ENCODE results near the gene TMEM30B. TPM values are rescaled to one million over a fixed set of nuclear protein-coding genes. Genes with fewer than 3 reads are reported as not detected.

Gene TMEM30B
- polyA plus RNA-seq, 1 of the 3 experiments (the other 2 are of a cell fraction): 0.15 TPM

- peak overlapping the region; percentile 22; the same call in 1 of the 2 replicates for H3K9ac ChIP-seq
- no peak overlapping the region for H3K4me2 ChIP-seq
- H3K4me3 ChIP-seq (ENCODE audit: low read depth in 2 of 2, low read length in 1 of 2): no peak overlapping the region
- TF ChIP-seq SMC3 (IDR thresholded peaks at IDR 0.05; ENCODE audit: low read depth, low read length) (no peak), FOXM1 (IDR thresholded peaks at IDR 0.05; ENCODE audit: low read depth) (peak; percentile 37; the same call in 1 of the 2 replicates), JUND (IDR thresholded peaks at IDR 0.05) (peak; percentile 67), FOSL2 (IDR thresholded peaks at IDR 0.05; ENCODE audit: borderline replicate concordance, low read depth) (peak; percentile 49), TEAD4 (IDR thresholded peaks at IDR 0.05; ENCODE audit: borderline replicate concordance, insufficient read depth) (peak; percentile 63; the same call in 1 of the 2 replicates), RAD21 (IDR thresholded peaks at IDR 0.05; ENCODE audit: low read length) (no peak), EP300 (IDR thresholded peaks at IDR 0.05; ENCODE audit: borderline replicate concordance in 1 of 2, low read depth in 1 of 2, low read length in 1 of 2) (peak in 1 of 2 experiments; percentile 88; a peak in 2 of 4 replicates), SIN3A (IDR thresholded peaks at IDR 0.05; ENCODE audit: borderline replicate concordance, low read depth, low read length) (no peak), RXRA (IDR thresholded peaks at IDR 0.05; ENCODE audit: borderline replicate concordance, low read depth) (no peak; the same call in 1 of the 2 replicates), GATA2 (CRISPR knock-in tag; IDR thresholded peaks at IDR 0.05) (no peak), TCF12 (IDR thresholded peaks at IDR 0.05) (peak; percentile 67), ELF1 (IDR thresholded peaks at IDR 0.05) (no peak), CHD2 (IDR thresholded peaks at IDR 0.05; ENCODE audit: low read length, partially characterized antibody) (no peak), NFIC (IDR thresholded peaks at IDR 0.05; ENCODE audit: borderline replicate concordance) (peak; percentile 85), GABPA (IDR thresholded peaks at IDR 0.05; ENCODE audit: low read depth) (no peak)
- TF ChIP-seq, protein P1, sequence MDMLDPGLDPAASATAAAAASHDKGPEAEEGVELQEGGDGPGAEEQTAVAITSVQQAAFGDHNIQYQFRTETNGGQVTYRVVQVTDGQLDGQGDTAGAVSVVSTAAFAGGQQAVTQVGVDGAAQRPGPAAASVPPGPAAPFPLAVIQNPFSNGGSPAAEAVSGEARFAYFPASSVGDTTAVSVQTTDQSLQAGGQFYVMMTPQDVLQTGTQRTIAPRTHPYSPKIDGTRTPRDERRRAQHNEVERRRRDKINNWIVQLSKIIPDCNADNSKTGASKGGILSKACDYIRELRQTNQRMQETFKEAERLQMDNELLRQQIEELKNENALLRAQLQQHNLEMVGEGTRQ (IDR thresholded peaks at IDR 0.05; ENCODE audit: borderline replicate concordance, low read depth, low read length): no peak
- TF ChIP-seq, protein P2, sequence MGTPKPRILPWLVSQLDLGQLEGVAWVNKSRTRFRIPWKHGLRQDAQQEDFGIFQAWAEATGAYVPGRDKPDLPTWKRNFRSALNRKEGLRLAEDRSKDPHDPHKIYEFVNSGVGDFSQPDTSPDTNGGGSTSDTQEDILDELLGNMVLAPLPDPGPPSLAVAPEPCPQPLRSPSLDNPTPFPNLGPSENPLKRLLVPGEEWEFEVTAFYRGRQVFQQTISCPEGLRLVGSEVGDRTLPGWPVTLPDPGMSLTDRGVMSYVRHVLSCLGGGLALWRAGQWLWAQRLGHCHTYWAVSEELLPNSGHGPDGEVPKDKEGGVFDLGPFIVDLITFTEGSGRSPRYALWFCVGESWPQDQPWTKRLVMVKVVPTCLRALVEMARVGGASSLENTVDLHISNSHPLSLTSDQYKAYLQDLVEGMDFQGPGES (IDR thresholded peaks at IDR 0.05; ENCODE audit: low read depth, low read length): no peak
- TF ChIP-seq, protein P3, sequence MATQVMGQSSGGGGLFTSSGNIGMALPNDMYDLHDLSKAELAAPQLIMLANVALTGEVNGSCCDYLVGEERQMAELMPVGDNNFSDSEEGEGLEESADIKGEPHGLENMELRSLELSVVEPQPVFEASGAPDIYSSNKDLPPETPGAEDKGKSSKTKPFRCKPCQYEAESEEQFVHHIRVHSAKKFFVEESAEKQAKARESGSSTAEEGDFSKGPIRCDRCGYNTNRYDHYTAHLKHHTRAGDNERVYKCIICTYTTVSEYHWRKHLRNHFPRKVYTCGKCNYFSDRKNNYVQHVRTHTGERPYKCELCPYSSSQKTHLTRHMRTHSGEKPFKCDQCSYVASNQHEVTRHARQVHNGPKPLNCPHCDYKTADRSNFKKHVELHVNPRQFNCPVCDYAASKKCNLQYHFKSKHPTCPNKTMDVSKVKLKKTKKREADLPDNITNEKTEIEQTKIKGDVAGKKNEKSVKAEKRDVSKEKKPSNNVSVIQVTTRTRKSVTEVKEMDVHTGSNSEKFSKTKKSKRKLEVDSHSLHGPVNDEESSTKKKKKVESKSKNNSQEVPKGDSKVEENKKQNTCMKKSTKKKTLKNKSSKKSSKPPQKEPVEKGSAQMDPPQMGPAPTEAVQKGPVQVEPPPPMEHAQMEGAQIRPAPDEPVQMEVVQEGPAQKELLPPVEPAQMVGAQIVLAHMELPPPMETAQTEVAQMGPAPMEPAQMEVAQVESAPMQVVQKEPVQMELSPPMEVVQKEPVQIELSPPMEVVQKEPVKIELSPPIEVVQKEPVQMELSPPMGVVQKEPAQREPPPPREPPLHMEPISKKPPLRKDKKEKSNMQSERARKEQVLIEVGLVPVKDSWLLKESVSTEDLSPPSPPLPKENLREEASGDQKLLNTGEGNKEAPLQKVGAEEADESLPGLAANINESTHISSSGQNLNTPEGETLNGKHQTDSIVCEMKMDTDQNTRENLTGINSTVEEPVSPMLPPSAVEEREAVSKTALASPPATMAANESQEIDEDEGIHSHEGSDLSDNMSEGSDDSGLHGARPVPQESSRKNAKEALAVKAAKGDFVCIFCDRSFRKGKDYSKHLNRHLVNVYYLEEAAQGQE (IDR thresholded peaks at IDR 0.05; ENCODE audit: low read depth, low read length): no peak
- TF ChIP-seq, protein P4, sequence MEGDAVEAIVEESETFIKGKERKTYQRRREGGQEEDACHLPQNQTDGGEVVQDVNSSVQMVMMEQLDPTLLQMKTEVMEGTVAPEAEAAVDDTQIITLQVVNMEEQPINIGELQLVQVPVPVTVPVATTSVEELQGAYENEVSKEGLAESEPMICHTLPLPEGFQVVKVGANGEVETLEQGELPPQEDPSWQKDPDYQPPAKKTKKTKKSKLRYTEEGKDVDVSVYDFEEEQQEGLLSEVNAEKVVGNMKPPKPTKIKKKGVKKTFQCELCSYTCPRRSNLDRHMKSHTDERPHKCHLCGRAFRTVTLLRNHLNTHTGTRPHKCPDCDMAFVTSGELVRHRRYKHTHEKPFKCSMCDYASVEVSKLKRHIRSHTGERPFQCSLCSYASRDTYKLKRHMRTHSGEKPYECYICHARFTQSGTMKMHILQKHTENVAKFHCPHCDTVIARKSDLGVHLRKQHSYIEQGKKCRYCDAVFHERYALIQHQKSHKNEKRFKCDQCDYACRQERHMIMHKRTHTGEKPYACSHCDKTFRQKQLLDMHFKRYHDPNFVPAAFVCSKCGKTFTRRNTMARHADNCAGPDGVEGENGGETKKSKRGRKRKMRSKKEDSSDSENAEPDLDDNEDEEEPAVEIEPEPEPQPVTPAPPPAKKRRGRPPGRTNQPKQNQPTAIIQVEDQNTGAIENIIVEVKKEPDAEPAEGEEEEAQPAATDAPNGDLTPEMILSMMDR (IDR thresholded peaks at IDR 0.05): no peak
- TF ChIP-seq, protein P5, sequence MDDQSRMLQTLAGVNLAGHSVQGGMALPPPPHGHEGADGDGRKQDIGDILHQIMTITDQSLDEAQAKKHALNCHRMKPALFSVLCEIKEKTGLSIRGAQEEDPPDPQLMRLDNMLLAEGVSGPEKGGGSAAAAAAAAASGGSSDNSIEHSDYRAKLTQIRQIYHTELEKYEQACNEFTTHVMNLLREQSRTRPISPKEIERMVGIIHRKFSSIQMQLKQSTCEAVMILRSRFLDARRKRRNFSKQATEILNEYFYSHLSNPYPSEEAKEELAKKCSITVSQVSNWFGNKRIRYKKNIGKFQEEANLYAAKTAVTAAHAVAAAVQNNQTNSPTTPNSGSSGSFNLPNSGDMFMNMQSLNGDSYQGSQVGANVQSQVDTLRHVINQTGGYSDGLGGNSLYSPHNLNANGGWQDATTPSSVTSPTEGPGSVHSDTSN (IDR thresholded peaks at IDR 0.05): peak; percentile 86
- no peaks in the 10 kb centered on the region for H3K36me3 ChIP-seq (replicated peaks in 1 of 2; ENCODE audit: control insufficient read depth in 1 of 2, insufficient read depth in 2 of 2, low read length in 1 of 2)
- H3K27me3 ChIP-seq (ENCODE audit: insufficient read depth): no peaks in the 10 kb centered on the region
- DNase-seq: no peak
- H3K27ac ChIP-seq (ENCODE audit: low read depth in 2 of 2, low read length in 1 of 2): peak overlapping the region in 1 of 2 experiments; percentile 77; a peak in 2 of 4 replicates
- no peaks in the 10 kb centered on the region for H4K20me1 ChIP-seq (ENCODE audit: insufficient read depth)
- no peaks in the 10 kb centered on the region for H3K79me2 ChIP-seq (ENCODE audit: insufficient read depth)
- H3F3A ChIP-seq (replicated peaks; ENCODE audit: insufficient read depth): peaks cover 15% of the 10 kb centered on the region
- 4% methylated on average over 1 of the region's 1 CpG for WGBS (ENCODE audit: low lambda C conversion rate)
- no peaks in the 10 kb centered on the region for H3K9me3 ChIP-seq
- no peaks in the 10 kb centered on the region for H3K9me2 ChIP-seq
- ChIA-PET POLR2A (no interaction called here), CTCF (interaction anchor here (0.6 to 9.5 kb wide), 16 partner anchors 8 to 808 kb away, joined by 3 to 104 read pairs (median 4); partner anchors contain the start of gene TMEM30B)
- H2AFZ ChIP-seq (ENCODE audit: low read depth): no peak overlapping the region
- H3K4me1 ChIP-seq (ENCODE audit: control insufficient read depth in 1 of 2, insufficient read depth in 2 of 2, low read depth in 1 of 2, low read length in 1 of 2): no peaks in the 10 kb centered on the region; a peak in 1 of 4 replicates
These were observed 12.3 kb downstream of the TMEM30B start for GRCh38 chr14:61268812-61269211.

All from SK-N-SH (cell line).